ENCODE results near the gene LRRK1. TPM values are rescaled to one million over a fixed set of nuclear protein-coding genes. Genes with fewer than 3 reads are reported as not detected.

The LRRK1 gene
- polyA plus RNA-seq, 1 of the 3 experiments (the other 2 are of a cell fraction): 6.9 TPM

DNA sequence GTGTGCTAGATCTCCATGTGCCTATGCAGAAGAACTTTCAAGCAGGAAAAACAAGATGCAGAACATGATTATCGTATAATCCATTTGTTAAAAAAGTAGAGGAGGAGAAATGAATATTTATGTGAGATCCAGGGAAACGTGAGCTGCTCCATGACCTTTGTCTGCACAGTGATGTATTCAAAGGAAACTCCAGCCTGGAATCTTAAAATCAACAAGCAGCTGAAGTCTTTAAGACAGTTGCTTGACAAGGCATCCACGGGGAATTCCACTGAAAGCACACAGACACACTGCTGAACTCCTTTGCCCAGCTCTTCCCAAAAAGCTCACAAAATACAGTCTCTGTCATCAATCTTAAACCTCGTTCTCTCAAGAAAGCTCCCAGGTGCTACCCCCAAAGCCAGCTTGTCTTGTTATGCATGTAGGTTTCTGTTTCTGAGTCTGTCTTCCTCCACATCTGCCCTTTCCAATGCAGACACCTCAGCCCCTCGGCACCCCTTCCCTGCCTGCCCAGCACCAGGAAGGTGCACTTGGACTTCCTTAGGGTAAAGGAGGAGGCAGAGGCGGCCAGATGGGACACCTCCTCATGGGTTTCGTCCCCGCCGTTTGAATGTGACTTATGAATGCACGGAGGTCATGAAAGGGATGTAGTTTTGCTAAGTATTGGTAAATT lies 28.7 kb downstream of the LRRK1 start:
- POLR2A ChIA-PET: no interaction called here
- CTCF ChIA-PET: interaction anchor here (1.0 kb wide), 1 partner anchor 60 kb away, joined by 3 read pairs; no protein-coding TSS in a partner anchor

DNA sequence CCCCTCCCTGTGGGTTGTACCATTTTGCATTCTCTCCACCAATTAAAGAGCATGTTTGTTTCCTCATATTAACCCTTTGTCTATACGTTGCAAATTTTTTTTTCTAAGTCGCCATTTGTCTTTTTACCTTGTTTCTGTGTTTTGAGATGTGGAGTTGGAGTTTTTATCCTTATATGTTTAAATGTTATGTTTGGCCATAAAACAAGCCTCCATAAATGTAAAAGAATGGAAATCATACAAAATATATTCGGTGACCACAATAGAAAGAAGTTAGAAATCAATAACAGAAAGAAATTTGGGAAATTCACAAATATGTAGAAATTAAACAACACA lies 29.2 kb downstream of the LRRK1 start:
- CTCF ChIA-PET: interaction anchor here (1.0 kb wide), 1 partner anchor 60 kb away, joined by 3 read pairs; no protein-coding TSS in a partner anchor
- Histone ChIP-seq H3K9me3 (no peaks in the 10 kb centered on the region; the same call in 1 of the 2 replicates), H2AFZ (ENCODE audit: low read depth) (no peak overlapping the region), H3F3A (replicated peaks; ENCODE audit: insufficient read depth) (no peaks in the 10 kb centered on the region), H4K20me1 (ENCODE audit: insufficient read depth) (no peaks in the 10 kb centered on the region), H3K9ac (no peak overlapping the region), H3K4me1 (ENCODE audit: control insufficient read depth in 1 of 2, insufficient read depth in 2 of 2, low read depth in 1 of 2, low read length in 1 of 2) (no peaks in the 10 kb centered on the region), H3K79me2 (ENCODE audit: insufficient read depth) (no peaks in the 10 kb centered on the region), H3K36me3 (replicated peaks in 1 of 2; ENCODE audit: control insufficient read depth in 1 of 2, insufficient read depth in 2 of 2, low read length in 1 of 2) (peaks cover 0 to 4% of the 10 kb centered on the region in 2 experiments), H3K4me3 (ENCODE audit: low read depth in 2 of 2, low read length in 1 of 2) (no peak overlapping the region), H3K27ac (ENCODE audit: low read depth in 2 of 2, low read length in 1 of 2) (no peak overlapping the region), H3K27me3 (ENCODE audit: insufficient read depth) (no peaks in the 10 kb centered on the region), H3K9me2 (0 out of 2 replicates have a peak, but pooled peaks cover 6% of the 10 kb centered on the region), H3K4me2 (no peak overlapping the region)
- no peak for DNase-seq
- TF ChIP-seq, protein P1, sequence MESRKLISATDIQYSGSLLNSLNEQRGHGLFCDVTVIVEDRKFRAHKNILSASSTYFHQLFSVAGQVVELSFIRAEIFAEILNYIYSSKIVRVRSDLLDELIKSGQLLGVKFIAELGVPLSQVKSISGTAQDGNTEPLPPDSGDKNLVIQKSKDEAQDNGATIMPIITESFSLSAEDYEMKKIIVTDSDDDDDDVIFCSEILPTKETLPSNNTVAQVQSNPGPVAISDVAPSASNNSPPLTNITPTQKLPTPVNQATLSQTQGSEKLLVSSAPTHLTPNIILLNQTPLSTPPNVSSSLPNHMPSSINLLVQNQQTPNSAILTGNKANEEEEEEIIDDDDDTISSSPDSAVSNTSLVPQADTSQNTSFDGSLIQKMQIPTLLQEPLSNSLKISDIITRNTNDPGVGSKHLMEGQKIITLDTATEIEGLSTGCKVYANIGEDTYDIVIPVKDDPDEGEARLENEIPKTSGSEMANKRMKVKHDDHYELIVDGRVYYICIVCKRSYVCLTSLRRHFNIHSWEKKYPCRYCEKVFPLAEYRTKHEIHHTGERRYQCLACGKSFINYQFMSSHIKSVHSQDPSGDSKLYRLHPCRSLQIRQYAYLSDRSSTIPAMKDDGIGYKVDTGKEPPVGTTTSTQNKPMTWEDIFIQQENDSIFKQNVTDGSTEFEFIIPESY (IDR thresholded peaks at IDR 0.05; ENCODE audit: borderline replicate concordance, low read depth): no peak
- no peak for TF ChIP-seq GABPA (IDR thresholded peaks at IDR 0.05; ENCODE audit: low read depth)
- no peak for TF ChIP-seq FOXM1 (IDR thresholded peaks at IDR 0.05; ENCODE audit: low read depth)
- no peak for TF ChIP-seq JUND (IDR thresholded peaks at IDR 0.05)
- POLR2A ChIA-PET: no interaction called here
- 97% methylated on average over 3 of the region's 3 CpGs for WGBS (ENCODE audit: low lambda C conversion rate)

More for the DNA sequence above, 28.7 kb downstream of the LRRK1 start:
- no peak overlapping the region for H2AFZ ChIP-seq (ENCODE audit: low read depth)
- H4K20me1 ChIP-seq (ENCODE audit: insufficient read depth): no peaks in the 10 kb centered on the region
- 89% methylated on average over 9 of the region's 10 CpGs for WGBS (ENCODE audit: low lambda C conversion rate)
- no peak overlapping the region for H3K9ac ChIP-seq
- no peak overlapping the region for H3K27ac ChIP-seq (ENCODE audit: low read depth in 2 of 2, low read length in 1 of 2)
- H3K9me3 ChIP-seq: no peaks in the 10 kb centered on the region; the same call in 1 of the 2 replicates
- H3K4me3 ChIP-seq (ENCODE audit: low read depth in 2 of 2, low read length in 1 of 2): no peak overlapping the region
- no peak for DNase-seq
- H3K27me3 ChIP-seq (ENCODE audit: insufficient read depth): no peaks in the 10 kb centered on the region
- peaks cover 0 to 4% of the 10 kb centered on the region in 2 experiments for H3K36me3 ChIP-seq (replicated peaks in 1 of 2; ENCODE audit: control insufficient read depth in 1 of 2, insufficient read depth in 2 of 2, low read length in 1 of 2)
- H3K9me2 ChIP-seq: 0 out of 2 replicates have a peak, but pooled peaks cover 6% of the 10 kb centered on the region
- H3K4me1 ChIP-seq (ENCODE audit: control insufficient read depth in 1 of 2, insufficient read depth in 2 of 2, low read depth in 1 of 2, low read length in 1 of 2): peaks cover 0 to 3% of the 10 kb centered on the region in 2 experiments; a peak in 1 of 4 replicates
- H3F3A ChIP-seq (replicated peaks; ENCODE audit: insufficient read depth): no peaks in the 10 kb centered on the region
- TF ChIP-seq RAD21 (IDR thresholded peaks at IDR 0.05; ENCODE audit: low read length) (no peak), FOXM1 (IDR thresholded peaks at IDR 0.05; ENCODE audit: low read depth) (no peak), SMC3 (IDR thresholded peaks at IDR 0.05; ENCODE audit: low read depth, low read length) (no peak)
- no peak overlapping the region for H3K4me2 ChIP-seq
- H3K79me2 ChIP-seq (ENCODE audit: insufficient read depth): no peaks in the 10 kb centered on the region

DNA sequence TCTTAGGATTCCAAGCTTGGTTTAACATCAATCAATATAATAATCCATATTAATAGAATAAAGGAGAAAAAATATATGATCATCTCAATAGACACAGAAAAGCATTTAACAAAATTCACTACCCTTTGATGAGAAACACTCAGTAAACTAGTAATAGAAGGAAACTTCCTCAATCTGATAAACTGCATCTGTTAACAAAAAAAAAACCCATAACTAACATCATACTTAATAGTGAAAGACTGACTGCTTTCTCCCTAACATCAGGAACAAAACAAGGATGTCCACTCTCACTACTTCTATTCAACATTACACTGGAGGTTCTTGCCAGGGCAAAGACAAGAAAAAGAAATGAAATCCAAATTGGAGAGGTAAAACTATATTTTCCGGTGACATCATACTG lies 30.5 kb downstream of the LRRK1 start:
- ChIA-PET CTCF (no interaction called here), POLR2A (no interaction called here)
- Histone ChIP-seq H2AFZ (ENCODE audit: low read depth) (no peak overlapping the region), H3F3A (replicated peaks; ENCODE audit: insufficient read depth) (no peaks in the 10 kb centered on the region), H3K4me1 (ENCODE audit: control insufficient read depth in 1 of 2, insufficient read depth in 2 of 2, low read depth in 1 of 2, low read length in 1 of 2) (no peaks in the 10 kb centered on the region), H3K36me3 (replicated peaks in 1 of 2; ENCODE audit: control insufficient read depth in 1 of 2, insufficient read depth in 2 of 2, low read length in 1 of 2) (peaks cover 0 to 4% of the 10 kb centered on the region in 2 experiments), H4K20me1 (ENCODE audit: insufficient read depth) (no peaks in the 10 kb centered on the region), H3K79me2 (ENCODE audit: insufficient read depth) (no peaks in the 10 kb centered on the region), H3K4me3 (ENCODE audit: low read depth in 2 of 2, low read length in 1 of 2) (no peak overlapping the region), H3K9me3 (no peaks in the 10 kb centered on the region; the same call in 1 of the 2 replicates), H3K27me3 (ENCODE audit: insufficient read depth) (no peaks in the 10 kb centered on the region), H3K9me2 (0 out of 2 replicates have a peak, but pooled peaks cover 6% of the 10 kb centered on the region), H3K9ac (no peak overlapping the region), H3K27ac (ENCODE audit: low read depth in 2 of 2, low read length in 1 of 2) (no peak overlapping the region), H3K4me2 (no peak overlapping the region)
- no peak for DNase-seq
- 97% methylated on average over 1 of the region's 1 CpG for WGBS (ENCODE audit: low lambda C conversion rate)
- TF ChIP-seq POLR2AphosphoS5 (IDR thresholded peaks at IDR 0.05; ENCODE audit: low read depth, low read length) (no peak), FOSL2 (IDR thresholded peaks at IDR 0.05; ENCODE audit: borderline replicate concordance, low read depth) (no peak), NRF1 (IDR thresholded peaks at IDR 0.05; ENCODE audit: low read depth, low read length) (no peak), FOXM1 (IDR thresholded peaks at IDR 0.05; ENCODE audit: low read depth) (no peak), GABPA (IDR thresholded peaks at IDR 0.05; ENCODE audit: low read depth) (no peak), MXI1 (IDR thresholded peaks at IDR 0.05; ENCODE audit: low read depth, low read length) (no peak), RCOR1 (IDR thresholded peaks at IDR 0.05; ENCODE audit: low read length) (no peak), FOXJ3 (CRISPR knock-in tag; IDR thresholded peaks at IDR 0.05) (no peak)
- TF ChIP-seq, protein P2, sequence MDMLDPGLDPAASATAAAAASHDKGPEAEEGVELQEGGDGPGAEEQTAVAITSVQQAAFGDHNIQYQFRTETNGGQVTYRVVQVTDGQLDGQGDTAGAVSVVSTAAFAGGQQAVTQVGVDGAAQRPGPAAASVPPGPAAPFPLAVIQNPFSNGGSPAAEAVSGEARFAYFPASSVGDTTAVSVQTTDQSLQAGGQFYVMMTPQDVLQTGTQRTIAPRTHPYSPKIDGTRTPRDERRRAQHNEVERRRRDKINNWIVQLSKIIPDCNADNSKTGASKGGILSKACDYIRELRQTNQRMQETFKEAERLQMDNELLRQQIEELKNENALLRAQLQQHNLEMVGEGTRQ (IDR thresholded peaks at IDR 0.05; ENCODE audit: borderline replicate concordance, low read depth, low read length): no peak
- TF ChIP-seq, protein P3, sequence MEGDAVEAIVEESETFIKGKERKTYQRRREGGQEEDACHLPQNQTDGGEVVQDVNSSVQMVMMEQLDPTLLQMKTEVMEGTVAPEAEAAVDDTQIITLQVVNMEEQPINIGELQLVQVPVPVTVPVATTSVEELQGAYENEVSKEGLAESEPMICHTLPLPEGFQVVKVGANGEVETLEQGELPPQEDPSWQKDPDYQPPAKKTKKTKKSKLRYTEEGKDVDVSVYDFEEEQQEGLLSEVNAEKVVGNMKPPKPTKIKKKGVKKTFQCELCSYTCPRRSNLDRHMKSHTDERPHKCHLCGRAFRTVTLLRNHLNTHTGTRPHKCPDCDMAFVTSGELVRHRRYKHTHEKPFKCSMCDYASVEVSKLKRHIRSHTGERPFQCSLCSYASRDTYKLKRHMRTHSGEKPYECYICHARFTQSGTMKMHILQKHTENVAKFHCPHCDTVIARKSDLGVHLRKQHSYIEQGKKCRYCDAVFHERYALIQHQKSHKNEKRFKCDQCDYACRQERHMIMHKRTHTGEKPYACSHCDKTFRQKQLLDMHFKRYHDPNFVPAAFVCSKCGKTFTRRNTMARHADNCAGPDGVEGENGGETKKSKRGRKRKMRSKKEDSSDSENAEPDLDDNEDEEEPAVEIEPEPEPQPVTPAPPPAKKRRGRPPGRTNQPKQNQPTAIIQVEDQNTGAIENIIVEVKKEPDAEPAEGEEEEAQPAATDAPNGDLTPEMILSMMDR (IDR thresholded peaks at IDR 0.05): no peak
- TF ChIP-seq, protein P4, sequence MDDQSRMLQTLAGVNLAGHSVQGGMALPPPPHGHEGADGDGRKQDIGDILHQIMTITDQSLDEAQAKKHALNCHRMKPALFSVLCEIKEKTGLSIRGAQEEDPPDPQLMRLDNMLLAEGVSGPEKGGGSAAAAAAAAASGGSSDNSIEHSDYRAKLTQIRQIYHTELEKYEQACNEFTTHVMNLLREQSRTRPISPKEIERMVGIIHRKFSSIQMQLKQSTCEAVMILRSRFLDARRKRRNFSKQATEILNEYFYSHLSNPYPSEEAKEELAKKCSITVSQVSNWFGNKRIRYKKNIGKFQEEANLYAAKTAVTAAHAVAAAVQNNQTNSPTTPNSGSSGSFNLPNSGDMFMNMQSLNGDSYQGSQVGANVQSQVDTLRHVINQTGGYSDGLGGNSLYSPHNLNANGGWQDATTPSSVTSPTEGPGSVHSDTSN (IDR thresholded peaks at IDR 0.05): no peak
